Brain microvascular endothelial cell (primary cell): Measurements from ENCODE around the gene IL1R1.

Experiments
- DNase-seq: peaks from one replicate; pipeline ENCODE4 v3.0.0-alpha.2; 2020
- H3K27ac ChIP-seq: fragments of 250-450 bp; sonication (Bioruptor Pico); 2 replicates; pipeline ENCODE4 v1.5.1; 2020; ENCODE audit warnings: mild to moderate bottlenecking, moderate library complexity
- H3K27me3 ChIP-seq: fragments of 250-450 bp; sonication (Bioruptor Pico); replicated peaks from 2 replicates; pipeline ENCODE4 v1.5.1; 2020; ENCODE audit warnings: mild to moderate bottlenecking
- H3K36me3 ChIP-seq: fragments of 250-450 bp; sonication (Bioruptor Pico); replicated peaks from 2 replicates; pipeline ENCODE4 v1.5.1; 2020; ENCODE audit warnings: mild to moderate bottlenecking
- H3K4me3 ChIP-seq: 2 replicates; pipeline ENCODE4 v1.5.1; 2011; ENCODE audit warnings: low read depth, mild to moderate bottlenecking, control low read depth, low read length, moderate library complexity
- CTCF ChIP-seq: IDR thresholded peaks from 2 replicates; pipeline ENCODE4 v1.5.1; 2011; ENCODE audit warnings: low read depth, mild to moderate bottlenecking, moderate library complexity, low read length, control low read depth, inconsistent platforms; ENCODE audit errors: missing control alignments
- in situ Hi-C: cut with HindIII; loops from 2 replicates; pipeline ENCODE4 v1.10.0; 2017; ENCODE audit warnings: low sequenced_read_pairs, low pct_ligation_motif_present

Gene IL1R1

DNA sequence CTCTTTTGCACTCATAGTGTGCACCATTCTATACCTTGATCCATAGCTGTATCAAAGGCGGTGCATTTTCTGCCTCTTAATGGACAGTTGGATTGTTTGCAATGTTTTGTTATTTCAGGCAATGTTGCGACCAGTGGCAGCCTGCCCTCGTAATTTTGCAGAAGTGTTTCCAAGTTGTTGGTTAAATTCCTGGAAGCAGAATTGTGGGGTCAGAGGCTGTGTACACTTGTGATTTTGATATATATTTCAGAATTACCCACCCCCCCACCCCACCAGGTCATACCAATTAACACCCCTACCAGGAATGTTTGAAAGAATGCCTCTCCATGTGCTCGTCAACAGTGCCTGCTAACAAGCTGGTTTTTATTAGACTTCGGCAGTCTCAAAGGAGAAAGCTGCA is 32.4 kb upstream of the IL1R1 start:
- Histone ChIP-seq H3K27me3 (no peaks in the 10 kb centered on the region), H3K27ac (no peak overlapping the region), H3K36me3 (no peaks in the 10 kb centered on the region), H3K4me3 (no peak overlapping the region)
- no peak for DNase-seq
- in situ Hi-C loops, result no loop called here
- TF ChIP-seq CTCF, result no peak

DNA sequence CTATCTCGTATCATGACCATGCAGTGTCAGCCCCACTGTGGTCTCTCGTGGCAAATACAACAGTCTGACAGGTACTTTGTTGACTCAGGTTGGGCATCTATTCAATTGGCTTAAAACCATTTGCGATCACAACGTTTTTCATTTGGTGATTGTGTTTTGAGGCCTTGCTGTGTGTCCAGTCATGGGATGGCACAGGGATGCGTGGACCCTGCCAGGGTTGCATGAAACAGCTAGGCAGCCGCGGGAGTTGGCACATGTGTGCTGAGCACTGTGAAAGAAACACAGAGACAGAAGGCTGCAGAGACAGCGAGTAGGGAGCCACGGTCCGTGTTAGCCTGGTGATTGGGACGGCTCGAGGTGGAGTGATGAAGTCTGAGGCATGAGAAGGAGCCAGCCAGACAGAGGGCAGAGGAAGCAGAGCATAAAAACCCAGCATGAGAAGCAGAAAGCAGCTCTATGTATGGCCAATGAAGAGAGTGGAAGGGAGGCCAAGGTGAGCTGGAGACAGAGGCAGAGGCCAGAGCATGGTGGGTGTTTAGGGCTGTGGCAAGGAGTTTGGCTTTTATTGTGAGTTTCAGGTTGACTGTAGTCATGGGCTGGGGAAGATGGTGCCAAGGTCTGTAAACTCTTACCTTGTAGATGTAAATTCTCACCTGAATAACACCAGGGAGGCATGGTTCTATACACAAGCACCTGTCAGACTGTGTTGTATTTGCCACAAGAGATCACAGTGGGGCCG is 31.8 kb upstream of the IL1R1 start:
- no peaks in the 10 kb centered on the region for H3K36me3 ChIP-seq
- H3K4me3 ChIP-seq, result no peak overlapping the region
- H3K27ac ChIP-seq, result no peak overlapping the region
- DNase-seq, result no peak
- H3K27me3 ChIP-seq, result no peaks in the 10 kb centered on the region
- in situ Hi-C loops, result no loop called here
- no peak for TF ChIP-seq CTCF

DNA sequence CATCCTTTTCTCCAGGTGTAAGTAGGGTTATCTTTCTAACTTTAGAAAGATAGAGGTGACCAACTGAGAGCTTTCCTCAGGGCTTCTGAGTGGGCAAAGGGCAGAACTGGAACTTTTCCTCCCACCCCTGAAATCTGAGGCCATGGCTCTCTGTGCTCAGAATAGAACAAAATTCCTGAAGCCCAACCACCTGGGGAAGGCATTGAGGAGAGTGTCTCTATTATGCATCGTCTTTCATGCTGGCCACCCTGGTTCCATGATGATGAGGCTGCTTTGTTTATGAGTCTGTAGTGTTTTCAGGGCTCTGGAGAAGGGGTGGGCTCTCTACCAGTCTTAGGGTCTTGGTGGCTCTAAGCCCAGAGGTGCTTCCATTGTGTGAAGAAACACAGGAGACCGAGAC is 30.7 kb upstream of the IL1R1 start:
- no peak overlapping the region for H3K4me3 ChIP-seq
- in situ Hi-C loops, result no loop called here
- no peak overlapping the region for H3K27ac ChIP-seq
- TF ChIP-seq CTCF, result no peak
- H3K36me3 ChIP-seq, result no peaks in the 10 kb centered on the region
- no peaks in the 10 kb centered on the region for H3K27me3 ChIP-seq
- DNase-seq, result no peak

DNA sequence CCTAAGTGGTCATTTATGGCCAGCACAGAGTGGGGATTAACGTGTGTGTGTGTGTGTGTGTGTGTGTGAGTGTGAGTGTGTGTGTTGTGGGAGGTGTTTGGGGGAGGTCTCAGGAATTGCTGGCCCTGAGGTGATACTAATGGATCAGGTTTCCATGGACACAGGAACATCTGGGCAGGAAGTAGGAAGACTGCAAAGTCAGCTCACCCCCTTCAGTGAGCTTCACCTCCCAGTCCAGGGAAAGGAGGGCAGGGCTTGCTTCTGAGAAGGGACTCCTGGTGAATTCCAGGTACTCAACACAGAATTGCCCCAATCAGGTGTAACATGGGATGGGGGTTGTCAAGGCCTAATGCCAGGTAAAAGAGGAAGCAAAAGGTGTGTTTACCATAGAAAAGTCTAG is 30.3 kb upstream of the IL1R1 start:
- H3K27ac ChIP-seq, result no peak overlapping the region
- TF ChIP-seq CTCF, result no peak
- DNase-seq, result no peak
- H3K36me3 ChIP-seq, result no peaks in the 10 kb centered on the region
- no peak overlapping the region for H3K4me3 ChIP-seq
- no peaks in the 10 kb centered on the region for H3K27me3 ChIP-seq
- in situ Hi-C loops, result no loop called here

GRCh38 chr2:102112692-102113665 is 29.6 kb upstream of the IL1R1 start:
- peak; percentile 32 for TF ChIP-seq CTCF
- DNase-seq, result peak; percentile 92
- H3K27ac ChIP-seq, result peak overlapping the region; percentile 100
- H3K4me3 ChIP-seq, result no peak overlapping the region
- in situ Hi-C loops, result no loop called here
- no peaks in the 10 kb centered on the region for H3K27me3 ChIP-seq
- H3K36me3 ChIP-seq, result no peaks in the 10 kb centered on the region
